Fibroblast of lung (primary cell): Measurements from ENCODE around the gene GOLGA6D. TPM values are rescaled to one million over a fixed set of nuclear protein-coding genes. Genes with fewer than 3 reads are reported as not detected.
"Not testable (repeated sequence)": the region's sequence is repeated elsewhere in the genome, so short reads cannot be mapped to it uniquely, and the experiment has no call there.

ENCODE experiments used
- DNase-seq, 2 donors: peaks; one replicate each; pipeline versions ENCODE4 v3.0.0 to v3.0.0-alpha.2; 2010; ENCODE audit warnings: low read depth in 2 of 2
- H2AFZ ChIP-seq: 2 replicates; pipeline ENCODE4 v1.5.1; 2012; ENCODE audit warnings: low read length, control low read depth, inconsistent platforms
- H3K27ac ChIP-seq: 2 replicates; pipeline ENCODE4 v1.5.1; 2011; ENCODE audit warnings: low read length, control low read depth; ENCODE audit not compliant: insufficient read depth
- H3K27me3 ChIP-seq: 2 replicates; pipeline ENCODE4 v1.5.1; 2011; ENCODE audit warnings: mild to moderate bottlenecking, low read length; ENCODE audit not compliant: control insufficient read depth, insufficient read depth
- H3K36me3 ChIP-seq: 2 replicates; pipeline ENCODE4 v1.5.1; 2011; ENCODE audit warnings: low read length; ENCODE audit not compliant: control insufficient read depth, insufficient read depth
- H3K4me1 ChIP-seq: 2 replicates; pipeline ENCODE4 v1.5.1; 2011; ENCODE audit warnings: low read length; ENCODE audit not compliant: control insufficient read depth, insufficient read depth; ENCODE audit errors: extremely low read depth
- H3K4me2 ChIP-seq: 2 replicates; pipeline ENCODE4 v1.5.1; 2011; ENCODE audit warnings: low read length, control low read depth; ENCODE audit not compliant: insufficient read depth; ENCODE audit errors: extremely low read depth
- H3K4me3 ChIP-seq, 4 experiments: fragments of 200-600 bp in 1 of 4; sonication (generic) in 1 of 4; replicated peaks in 1 of 4; 2 replicates each; pipeline ENCODE4 v1.5.1; 2011 to 2016; ENCODE audit warnings: low read length in 4 of 4, low read depth in 3 of 4, mild to moderate bottlenecking in 3 of 4, control low read depth in 2 of 4, inconsistent platforms in 1 of 4, mixed read lengths in 1 of 4; ENCODE audit not compliant: insufficient read depth in 1 of 4; ENCODE audit errors: control extremely low read depth in 1 of 4
- H3K79me2 ChIP-seq: 2 replicates; pipeline ENCODE4 v1.5.1; 2012; ENCODE audit warnings: mild to moderate bottlenecking, low read length, inconsistent platforms; ENCODE audit not compliant: control insufficient read depth, insufficient read depth
- H3K9ac ChIP-seq: 2 replicates; pipeline ENCODE4 v1.5.1; 2011; ENCODE audit warnings: mild to moderate bottlenecking, low read length, control low read depth; ENCODE audit not compliant: insufficient read depth
- H3K9me3 ChIP-seq: 2 replicates; pipeline ENCODE4 v1.5.1; 2012; ENCODE audit warnings: low read depth, low read length; ENCODE audit not compliant: control insufficient read depth, insufficient read depth
- H4K20me1 ChIP-seq: 2 replicates; pipeline ENCODE4 v1.5.1; 2011; ENCODE audit warnings: low read length; ENCODE audit not compliant: control insufficient read depth, insufficient read depth; ENCODE audit errors: extremely low read depth
- CTCF ChIP-seq, 2 donors: IDR thresholded peaks in 1 of 2; conservative IDR thresholded peaks in 1 of 2; 1 replicate in 1 of 2; 2 replicates in 1 of 2; pipeline ENCODE4 v1.5.1; 2011 to 2012; ENCODE audit warnings: low read length in 2 of 2, control low read depth in 1 of 2, inconsistent platforms in 1 of 2, low read depth in 1 of 2, mild to moderate bottlenecking in 1 of 2
- EZH2 ChIP-seq: IDR thresholded peaks from 2 replicates; pipeline ENCODE4 v1.5.1; 2012; ENCODE audit warnings: low read length, control low read depth, mild to moderate bottlenecking; ENCODE audit errors: missing control alignments
- polyA plus RNA-seq, 2 donors: library from polyadenylated mRNA; depleted of rRNA in 1 of 2; stranded (reverse) in 1 of 2; unstranded in 1 of 2; fragments of >200 nt; gene quantifications; 2 replicates each; pipeline ENCODE4 v1.2.1, GENCODE V29; 2011 to 2012; ENCODE audit warnings: missing spikeins in 1 of 2
- total RNA-seq: library from RNA; depleted of rRNA; stranded (reverse); fragments of >200 nt; gene quantifications from 2 replicates; pipeline ENCODE4 v1.2.1, GENCODE V29; 2014

GOLGA6D gene
- total and polyA plus RNA-seq, 2 donors (not counting 1 experiment from before 2014, with no cell fraction given), result under 0.01 TPM; not detected in 1

GRCh38 chr15:75313116-75313845 is 30.6 kb downstream of the GOLGA6D start:
- no peak overlapping the region for H3K4me2 ChIP-seq
- H3K4me1 ChIP-seq, result no peaks in the 10 kb centered on the region
- H3K36me3 ChIP-seq, result no peaks in the 10 kb centered on the region
- no peaks in the 10 kb centered on the region for H3K79me2 ChIP-seq
- no peak overlapping the region for H2AFZ ChIP-seq
- H3K9ac ChIP-seq, result no peak overlapping the region
- no peak for TF ChIP-seq CTCF (conservative IDR thresholded peaks at IDR 0.05 in 1 of 2, IDR thresholded peaks at IDR 0.05 in 1 of 2; ENCODE audit: low read depth in 1 of 2, low read length in 2 of 2)
- no peak for TF ChIP-seq EZH2
- DNase-seq, result no peak
- H4K20me1 ChIP-seq, result no peaks in the 10 kb centered on the region
- H3K4me3 ChIP-seq, result no peak overlapping the region
- peaks cover 10% of the 10 kb centered on the region for H3K27me3 ChIP-seq
- no peak overlapping the region for H3K27ac ChIP-seq
- no peaks in the 10 kb centered on the region for H3K9me3 ChIP-seq

- H3K27ac ChIP-seq, result no peak overlapping the region
- H3K9me3 ChIP-seq, result no peaks in the 10 kb centered on the region
- H3K4me2 ChIP-seq, result no peak overlapping the region
- no peak overlapping the region for H2AFZ ChIP-seq
- no peak overlapping the region for H3K4me3 ChIP-seq
- TF ChIP-seq EZH2 (no peak), CTCF (conservative IDR thresholded peaks at IDR 0.05 in 1 of 2, IDR thresholded peaks at IDR 0.05 in 1 of 2; ENCODE audit: low read depth in 1 of 2, low read length in 2 of 2) (no peak)
- no peaks in the 10 kb centered on the region for H3K79me2 ChIP-seq
- peaks cover 1% of the 10 kb centered on the region for H3K27me3 ChIP-seq
- no peaks in the 10 kb centered on the region for H4K20me1 ChIP-seq
- no peaks in the 10 kb centered on the region for H3K36me3 ChIP-seq
- H3K9ac ChIP-seq, result no peak overlapping the region
- no peak for DNase-seq
- H3K4me1 ChIP-seq, result no peaks in the 10 kb centered on the region
These were observed 32.1 kb downstream of the GOLGA6D start for GRCh38 chr15:75314552-75315290.

- not testable (repeated sequence) for H3K36me3 ChIP-seq, H3K4me3 ChIP-seq, H3K4me2 ChIP-seq, H3K79me2 ChIP-seq, H3K4me1 ChIP-seq, H2AFZ ChIP-seq, H3K27me3 ChIP-seq, H3K9me3 ChIP-seq, H3K9ac ChIP-seq, H3K27ac ChIP-seq, H4K20me1 ChIP-seq, DNase-seq
These were observed 36.7 kb downstream of the GOLGA6D start for GRCh38 chr15:75319231-75319897.
